BJ (cell line): Measurements from ENCODE around the gene PRX. TPM values are rescaled to one million over a fixed set of nuclear protein-coding genes. Genes with fewer than 3 reads are reported as not detected.
"Not testable (repeated sequence)": the region's sequence is repeated elsewhere in the genome, so short reads cannot be mapped to it uniquely, and the experiment has no call there.

Experiments used
- CTCF ChIA-PET: fragments of 350-600 bp; formaldehyde crosslinking; extraction: SDS; loops from one replicate; lab custom pipeline; 2021; ENCODE audit warnings: antibody characterized with exemption, inconsistent platforms; lab: Yijun Ruan, JAX
- POLR2A ChIA-PET: fragments of 300-600 bp; sonication (Branson Sonifier 250); formaldehyde crosslinking; extraction: SDS; loops from one replicate; lab custom pipeline; 2021; ENCODE audit warnings: antibody characterized with exemption; lab: Charles Lee
- DNase-seq: peaks from one replicate; pipeline ENCODE4 v3.0.0-alpha.2; 2011; ENCODE audit warnings: low read depth
- H3K27me3 ChIP-seq: 2 replicates; pipeline ENCODE4 v1.6.0; 2011; ENCODE audit warnings: low read length; ENCODE audit not compliant: control insufficient read depth, insufficient read depth
- H3K36me3 ChIP-seq: 2 replicates; pipeline ENCODE4 v1.5.1; 2011; ENCODE audit warnings: low read length; ENCODE audit not compliant: control insufficient read depth, insufficient read depth
- H3K4me3 ChIP-seq: 2 replicates; pipeline ENCODE4 v1.5.1; 2011; ENCODE audit warnings: low read depth, mild to moderate bottlenecking, control low read depth, low read length
- CTCF ChIP-seq: IDR thresholded peaks from 2 replicates; pipeline ENCODE4 v1.5.1; 2011; ENCODE audit warnings: low read depth, mild to moderate bottlenecking, control low read depth, inconsistent platforms, low read length, moderate library complexity; ENCODE audit not compliant: insufficient read depth
- polyA plus RNA-seq: library from polyadenylated mRNA; depleted of rRNA; stranded (reverse); fragments of >200 nt; gene quantifications from 2 replicates; pipeline ENCODE4 v1.2.3, GENCODE V29; 2011

The PRX gene
- polyA plus RNA-seq, 1 experiment: 2.4 TPM

DNA sequence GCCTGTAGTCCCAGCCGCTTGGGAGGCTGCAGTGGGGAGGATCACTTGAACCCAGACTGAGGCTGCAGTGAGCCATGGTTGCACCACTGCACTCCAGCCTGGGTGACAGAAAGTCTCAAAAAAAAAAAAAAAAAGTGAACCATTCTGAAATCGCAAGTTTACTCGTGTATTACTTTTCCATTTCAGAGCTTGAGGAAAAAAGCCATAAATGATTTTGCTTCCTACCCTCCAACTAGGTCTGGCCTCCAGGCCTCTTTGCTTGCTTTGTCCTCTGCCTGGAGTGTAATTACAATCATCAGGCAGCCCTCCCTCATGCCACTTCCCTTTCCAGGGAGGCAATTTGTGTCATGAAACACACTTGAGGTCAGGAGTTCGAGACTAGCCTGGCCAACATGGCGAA lies 43.9 kb upstream of the PRX start:
- DNase-seq: no peak
- TF ChIP-seq CTCF: no peak
- CTCF ChIA-PET: interaction anchor here (1.5 to 5.7 kb wide), 2 partner anchors 7 to 12 kb away, joined by 5 to 37 read pairs; partner anchors contain the start of gene BLVRB
- POLR2A ChIA-PET: no interaction called here
- Histone ChIP-seq H3K27me3 (no peaks in the 10 kb centered on the region), H3K36me3 (no peaks in the 10 kb centered on the region; the same call in 1 of the 2 replicates), H3K4me3 (no peak overlapping the region)

DNA sequence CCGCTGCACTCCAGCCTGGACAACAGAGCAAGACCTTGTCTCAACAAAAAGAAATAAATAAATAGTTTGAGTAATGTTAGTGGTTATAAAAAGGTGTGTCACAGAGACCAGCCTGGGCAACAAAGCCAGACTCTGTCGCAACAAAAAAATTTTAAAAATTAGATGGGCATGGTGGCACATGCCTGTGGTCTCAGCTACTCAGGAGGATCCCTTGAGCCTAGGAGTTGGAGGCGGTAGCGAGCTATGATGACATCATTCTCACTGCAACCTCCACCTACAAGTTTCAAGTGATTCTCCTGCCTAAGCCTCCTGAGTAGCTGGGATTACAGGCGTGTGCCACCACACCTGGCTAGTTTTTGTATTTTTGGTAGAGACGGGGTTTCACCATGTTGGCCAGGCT lies 40.8 kb upstream of the PRX start:
- POLR2A ChIA-PET: interaction anchor here (0.6 kb wide), 2 partner anchors 28 to 87 kb away, joined by 3 read pairs; partner anchors contain the start of gene SERTAD1
- H3K27me3 ChIP-seq, H3K36me3 ChIP-seq, H3K4me3 ChIP-seq, DNase-seq: not testable (repeated sequence)
- CTCF ChIA-PET: interaction anchor here (0.9 to 5.7 kb wide), 4 partner anchors 10 to 150 kb away, joined by 3 to 37 read pairs (median 3); partner anchors contain the start of gene BLVRB

DNA sequence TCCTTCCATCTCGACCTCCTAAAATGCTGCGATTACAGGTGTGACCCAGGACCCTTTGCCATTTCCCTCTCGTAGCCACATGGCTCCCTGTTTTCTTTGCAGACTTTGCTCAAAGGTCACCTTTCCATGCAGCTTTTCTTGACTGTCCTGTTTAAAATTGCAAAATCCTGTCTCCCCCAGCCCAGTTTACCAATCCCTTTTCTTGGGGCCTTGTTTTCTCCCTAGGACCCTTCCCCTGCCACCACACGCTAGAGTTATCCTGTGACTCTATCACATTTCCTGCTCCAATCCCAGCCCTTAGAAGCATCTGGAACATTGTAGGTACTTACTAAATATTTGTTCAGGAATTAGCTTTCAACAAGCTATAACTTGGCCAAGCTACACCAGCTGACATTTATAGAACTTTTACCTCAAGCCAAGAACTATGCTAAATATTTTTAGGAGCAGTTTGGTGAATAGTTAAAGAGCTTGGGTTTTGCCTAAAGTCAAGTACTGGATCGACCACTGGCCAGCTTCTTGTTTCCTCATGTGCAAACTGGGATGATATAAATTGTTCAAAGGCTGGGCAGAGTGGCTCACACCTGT lies 40.1 kb upstream of the PRX start:
- no peak overlapping the region for H3K4me3 ChIP-seq
- no peak for DNase-seq
- no peak for TF ChIP-seq CTCF
- H3K27me3 ChIP-seq: no peaks in the 10 kb centered on the region
- CTCF ChIA-PET: interaction anchor here (0.9 to 5.7 kb wide), 4 partner anchors 11 to 149 kb away, joined by 3 to 37 read pairs (median 3); partner anchors contain the start of gene BLVRB
- POLR2A ChIA-PET: interaction anchor here (0.6 kb wide), 2 partner anchors 27 to 86 kb away, joined by 3 read pairs; partner anchors contain the start of gene SERTAD1
- no peaks in the 10 kb centered on the region; the same call in 1 of the 2 replicates for H3K36me3 ChIP-seq

DNA sequence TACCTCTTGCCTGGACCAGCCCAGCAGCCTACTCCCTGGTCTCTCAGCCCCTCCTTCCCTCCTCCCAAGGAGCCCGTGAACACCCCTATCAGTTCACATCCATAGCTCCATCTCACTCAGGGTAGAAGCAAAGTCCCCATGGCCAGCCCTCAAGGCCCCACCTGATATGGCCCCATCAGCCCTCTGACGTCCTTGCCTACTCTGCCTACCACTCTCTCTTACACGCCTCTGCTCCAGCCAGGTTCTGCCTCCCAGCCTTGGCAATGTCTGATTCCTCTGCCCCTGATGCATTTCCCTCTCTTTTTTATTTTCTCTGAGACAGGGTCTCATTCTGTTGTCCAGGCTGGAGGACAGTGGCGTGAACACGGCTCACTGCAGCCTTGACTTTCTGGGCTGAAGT lies 38.8 kb upstream of the PRX start:
- ChIA-PET CTCF (interaction anchor here (5.7 kb wide), 1 partner anchor 12 kb away, joined by 37 read pairs; the partner anchor contains the start of gene BLVRB), POLR2A (no interaction called here)
- Histone ChIP-seq H3K36me3 (no peaks in the 10 kb centered on the region), H3K27me3 (no peaks in the 10 kb centered on the region), H3K4me3 (no peak overlapping the region)
- TF ChIP-seq CTCF: no peak
- DNase-seq: no peak

- no peaks in the 10 kb centered on the region for H3K27me3 ChIP-seq
- no peak overlapping the region for H3K4me3 ChIP-seq
- ChIA-PET POLR2A (no interaction called here), CTCF (no interaction called here)
- DNase-seq: no peak
- no peak for TF ChIP-seq CTCF
- H3K36me3 ChIP-seq: no peaks in the 10 kb centered on the region
Measured at GRCh38 chr19:40450664-40451063, 37.5 kb upstream of the PRX start.
